DMS79 (cell line): ENCODE data around the gene MPIG6B.

Source experiments
- DNase-seq: peaks from one replicate; lab custom pipeline; 2025; lab: John Stamatoyannopoulos, UW

MPIG6B gene

DNA sequence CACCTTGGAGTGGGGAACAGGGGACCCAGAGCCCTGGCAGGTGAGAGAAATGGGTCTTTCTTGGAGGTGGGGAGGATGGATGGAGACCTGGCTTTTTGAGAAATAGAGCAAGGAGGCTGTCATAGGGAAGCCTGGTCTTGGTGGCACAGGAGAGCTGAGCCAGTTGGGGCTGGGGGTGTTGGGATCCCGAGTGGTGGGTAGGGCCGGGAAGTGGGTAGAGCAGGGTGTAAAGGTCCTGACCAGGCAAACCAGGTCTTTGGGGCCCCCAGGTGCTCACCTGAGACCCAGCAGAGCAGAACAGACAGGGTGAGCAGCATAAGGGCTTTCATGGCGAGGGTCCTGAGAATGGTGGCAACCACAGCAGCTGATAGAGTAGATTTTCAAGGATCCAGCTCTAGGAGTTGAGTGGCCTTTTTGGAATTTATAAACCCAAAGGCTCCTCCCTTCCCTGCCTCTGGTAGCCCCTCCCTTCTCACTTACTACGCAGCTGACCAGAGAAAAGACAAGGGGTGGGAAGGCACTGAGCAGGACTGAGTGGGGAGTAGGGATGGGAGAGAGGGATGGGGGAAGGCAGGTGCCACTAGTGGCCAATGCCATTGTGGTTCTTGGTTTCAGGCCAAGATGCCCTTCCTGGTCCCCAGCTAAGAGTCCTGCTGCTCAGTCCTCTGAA lies 1.7 kb upstream of the MPIG6B start, which contains the start of gene LY6G6C:
Gene LY6G6C (minus strand): TSS at position 396 of the 670 bp plus-strand sequence. CDS start 67 bp downstream, at position 329.
- DNase-seq: no peak

DNA sequence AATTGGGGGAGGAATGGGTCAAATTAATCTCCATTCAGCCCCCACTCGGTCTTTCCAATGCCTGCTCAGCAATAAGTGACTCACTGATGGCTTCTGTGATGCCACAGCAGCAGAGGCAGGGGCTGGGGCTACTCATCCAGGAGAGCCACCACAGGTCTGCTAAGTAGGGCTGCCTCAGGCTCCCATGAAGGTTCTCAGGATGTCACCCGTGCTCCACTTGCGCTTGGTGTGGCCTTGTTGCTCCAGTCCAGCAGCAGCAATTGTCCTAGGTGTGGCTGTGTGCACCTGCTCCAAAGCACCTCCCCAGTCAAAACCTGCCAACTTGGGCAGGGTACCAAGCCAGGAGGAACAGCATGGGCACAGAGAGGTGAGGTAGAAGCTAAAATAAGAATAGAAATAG lies 1.0 kb upstream of the MPIG6B start:
- DNase-seq: no peak

- DNase-seq: no peak
Measured at GRCh38 chr6:31723980-31724691, 963 bp downstream of the MPIG6B start.

DNA sequence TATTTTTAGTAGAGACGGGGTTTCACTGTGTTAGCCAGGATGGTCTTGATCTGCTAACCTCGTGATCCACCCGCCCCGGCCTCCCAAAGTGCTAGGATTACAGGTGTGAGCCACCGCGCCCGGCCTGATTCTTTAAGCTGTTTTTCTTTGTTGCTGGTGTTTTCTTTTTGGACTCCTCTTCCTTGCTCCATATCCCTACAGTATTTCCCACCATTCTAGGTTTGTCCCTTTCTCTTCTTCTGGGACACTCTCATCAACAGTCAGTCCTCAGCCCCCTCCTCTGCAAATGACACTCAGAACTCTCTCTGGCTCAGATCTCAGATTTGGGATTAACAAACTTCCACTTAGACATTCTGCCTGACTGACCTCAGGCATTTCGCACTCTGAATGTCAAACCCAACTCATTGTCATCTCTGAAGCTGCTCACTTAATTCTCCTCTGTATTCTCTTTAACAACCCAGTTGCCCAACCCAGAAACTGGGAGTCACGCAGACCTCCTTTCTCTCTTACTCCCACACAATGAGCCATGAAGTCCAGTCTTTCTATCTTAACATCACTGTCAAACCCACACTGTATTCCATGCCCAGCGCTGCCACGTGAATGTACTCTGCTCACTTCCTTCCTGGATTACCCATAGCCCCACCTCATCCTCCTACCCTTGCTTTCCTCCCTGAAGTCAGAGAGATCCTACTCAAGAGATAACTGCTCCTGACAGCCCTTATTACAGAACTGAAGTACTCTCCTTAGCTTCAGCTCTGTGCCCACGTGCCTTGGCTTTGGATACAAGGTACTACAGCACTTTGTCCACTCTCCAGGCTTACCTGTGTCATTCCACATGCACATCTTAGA lies 2.6 kb downstream of the MPIG6B start:
- DNase-seq: no peak

- DNase-seq: no peak
Measured at GRCh38 chr6:31727034-31727716, 4.0 kb downstream of the MPIG6B start.

DNA sequence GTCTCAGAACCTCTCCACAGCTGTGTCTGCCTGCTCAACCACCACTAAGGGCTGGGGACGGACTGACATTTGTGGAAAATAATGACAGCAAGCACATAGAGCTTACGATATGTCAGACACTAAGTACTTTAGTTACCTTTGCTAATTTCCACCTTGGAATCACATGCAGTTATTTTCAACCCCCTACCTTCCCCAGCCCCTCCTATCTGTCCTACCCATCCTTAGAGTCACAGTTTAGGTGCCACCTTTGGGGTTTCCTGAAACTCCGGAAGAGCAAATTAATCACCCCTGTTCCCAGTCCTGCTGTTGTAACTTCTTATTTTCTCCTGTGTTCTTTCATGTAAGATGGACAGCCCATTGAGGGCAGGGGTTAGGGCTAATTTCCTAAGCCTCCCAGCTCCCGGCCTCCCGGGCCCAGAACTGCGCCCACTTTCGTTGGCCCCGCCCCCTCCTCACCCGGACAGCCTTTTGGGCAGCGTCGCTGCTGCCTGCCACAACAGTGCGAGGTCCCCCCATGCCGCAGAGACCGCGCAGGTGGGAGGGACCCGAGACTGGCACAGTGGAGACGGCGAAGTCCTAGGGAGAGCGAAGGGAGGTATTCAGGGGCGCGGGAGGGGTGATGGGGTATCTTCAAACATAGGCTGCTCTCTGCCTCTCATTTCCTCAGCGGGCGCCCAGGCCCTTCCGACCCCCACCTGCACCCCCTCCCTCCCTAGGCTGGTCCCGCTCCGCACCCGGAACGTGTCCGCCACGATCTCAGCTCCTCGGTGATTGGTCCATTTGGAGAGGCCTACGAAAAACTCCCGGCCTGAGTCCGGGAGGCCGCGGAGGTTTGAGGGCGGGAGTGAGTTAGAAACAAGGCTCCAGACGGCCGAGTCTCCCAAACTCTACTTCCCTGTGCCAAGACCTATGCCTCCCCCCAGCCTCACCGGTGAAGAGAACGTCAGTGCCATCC lies 4.8 kb downstream of the MPIG6B start:
- DNase-seq: no peak

DNA sequence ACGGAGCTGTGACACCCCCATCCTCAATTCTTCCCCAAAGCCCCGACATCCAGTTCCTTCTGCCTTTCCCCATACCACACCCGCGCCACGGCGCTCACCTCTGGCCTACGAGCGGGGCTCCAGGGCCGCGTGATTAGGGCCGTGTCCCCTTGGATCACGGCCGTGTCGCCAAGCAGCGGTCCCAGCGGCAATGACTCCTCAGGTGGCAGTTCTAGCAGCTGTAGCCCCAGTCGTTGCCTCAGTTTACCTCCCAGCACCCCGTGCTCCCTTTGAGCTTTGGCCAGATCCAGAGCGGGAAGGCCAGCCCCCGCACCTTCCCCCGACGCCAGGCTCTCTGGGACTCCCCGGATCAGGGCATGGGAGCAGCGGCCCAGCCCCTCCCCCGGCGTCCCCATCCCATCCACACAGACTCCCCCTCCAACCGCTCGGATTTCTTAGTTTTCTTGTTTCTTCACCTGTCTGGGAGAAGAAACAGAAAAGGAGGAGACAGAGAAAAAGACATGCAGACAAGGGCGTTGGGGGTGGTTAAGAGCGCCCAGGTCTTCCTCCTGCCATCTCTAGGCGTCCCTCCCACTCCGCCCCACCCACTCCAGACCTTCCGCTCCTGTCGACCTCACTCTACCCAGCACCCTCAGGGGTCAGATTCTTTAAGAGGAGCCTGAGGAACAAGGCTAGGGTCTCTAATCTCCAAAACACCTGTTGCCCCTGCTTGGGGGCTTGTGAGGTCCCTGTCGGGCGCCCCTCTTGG lies 5.8 kb downstream of the MPIG6B start, which contains the start of gene DDAH2:
Gene DDAH2 (minus strand): TSS at position 533 of the 748 bp plus-strand sequence. CDS start 138 bp downstream, at position 395.
- DNase-seq: no peak

GRCh38 chr6:31729515-31729978 lies 6.4 kb downstream of the MPIG6B start:
- DNase-seq: no peak

GRCh38 chr6:31729979-31730630 lies 6.9 kb downstream of the MPIG6B start:
- no peak for DNase-seq

GRCh38 chr6:31730631-31731086 lies 7.5 kb downstream of the MPIG6B start:
- no peak for DNase-seq

DNA sequence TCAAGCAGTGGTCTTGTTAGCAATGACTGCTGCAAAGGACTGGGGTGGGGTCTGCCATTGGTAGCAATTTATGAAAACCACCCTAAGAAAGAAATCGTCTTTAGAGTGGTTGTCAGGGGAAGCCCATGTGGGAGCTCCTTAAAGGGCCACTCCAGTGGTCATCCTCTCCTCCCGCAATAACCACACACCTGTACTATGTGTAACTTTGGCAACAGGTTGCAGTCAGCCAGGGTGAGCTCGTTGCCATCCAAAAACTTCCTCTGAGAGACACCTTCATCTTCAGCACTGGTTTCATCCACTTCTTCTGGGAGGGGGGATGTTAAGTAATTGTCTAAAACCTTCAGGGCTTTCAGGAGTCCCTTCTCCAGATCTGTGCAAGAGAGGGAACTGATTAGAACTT lies 8.9 kb downstream of the MPIG6B start:
- DNase-seq: no peak

- DNase-seq: no peak
Measured at GRCh38 chr6:31733734-31734133, 10.6 kb downstream of the MPIG6B start.

DNA sequence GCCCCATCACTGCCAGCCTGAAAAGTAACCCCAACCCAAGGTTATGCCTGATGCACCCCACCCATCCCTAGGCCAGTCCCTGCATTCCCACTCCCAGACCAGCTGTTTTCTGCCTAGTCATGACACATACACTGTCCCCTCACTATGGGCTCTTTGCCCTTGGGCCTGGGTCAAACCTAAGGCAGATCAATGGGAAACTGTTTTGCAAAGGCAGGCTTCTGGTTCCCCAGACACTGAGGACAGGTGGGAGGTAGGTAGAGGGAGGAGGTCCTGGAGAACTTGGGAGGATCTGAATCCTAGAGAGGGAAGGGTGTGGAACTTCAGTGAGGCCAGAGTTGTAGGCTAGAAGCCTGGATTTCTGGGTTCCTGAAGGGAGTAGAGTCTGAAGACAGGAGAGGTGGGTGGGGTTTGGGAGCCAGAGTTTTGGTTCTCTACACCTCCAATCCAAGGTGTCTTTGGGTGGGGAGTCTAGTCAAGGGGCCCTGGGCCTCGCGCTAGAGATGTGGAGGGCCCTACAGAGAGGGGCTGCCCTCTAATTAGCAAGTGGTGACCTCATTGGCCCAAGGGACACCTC lies 11.2 kb downstream of the MPIG6B start:
- no peak for DNase-seq

DNA sequence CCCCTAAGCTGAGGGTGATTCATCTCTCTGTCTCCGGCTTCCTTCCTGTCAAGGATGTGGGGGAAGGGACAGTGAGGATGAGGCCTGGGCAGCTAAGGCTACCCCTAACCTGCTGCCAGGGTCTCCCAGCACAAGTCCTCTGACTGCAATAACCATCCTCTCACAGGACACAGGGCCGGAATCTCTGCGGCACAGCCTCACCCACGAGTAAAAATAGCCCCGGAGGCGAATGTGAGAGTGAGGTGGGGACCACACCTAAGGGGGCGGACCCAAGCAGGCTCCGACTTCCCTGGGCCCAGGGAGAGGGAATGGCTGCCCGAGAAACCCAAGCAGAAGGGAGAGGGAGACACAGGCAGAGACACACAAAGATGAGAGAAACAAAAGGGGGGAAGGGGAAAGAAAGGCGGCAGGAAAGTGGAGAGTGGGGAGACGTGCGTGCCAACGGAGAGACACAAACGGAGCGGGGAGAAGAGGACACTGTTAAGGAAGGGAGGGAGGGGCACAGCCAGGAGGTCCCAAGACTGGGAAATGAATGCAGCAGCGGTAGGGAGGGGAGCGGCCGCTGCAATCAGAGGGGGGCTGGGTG lies 11.7 kb downstream of the MPIG6B start:
- DNase-seq: no peak

GRCh38 chr6:31736021-31736767 lies 13.0 kb downstream of the MPIG6B start, which contains the start of gene CLIC1:
CLIC1 (minus strand) TSS chr6:31736530; CDS start chr6:31736300, 230 bp downstream.
- DNase-seq: peak; percentile 83

GRCh38 chr6:31736768-31737314 lies 13.7 kb downstream of the MPIG6B start:
- DNase-seq: no peak

DNA sequence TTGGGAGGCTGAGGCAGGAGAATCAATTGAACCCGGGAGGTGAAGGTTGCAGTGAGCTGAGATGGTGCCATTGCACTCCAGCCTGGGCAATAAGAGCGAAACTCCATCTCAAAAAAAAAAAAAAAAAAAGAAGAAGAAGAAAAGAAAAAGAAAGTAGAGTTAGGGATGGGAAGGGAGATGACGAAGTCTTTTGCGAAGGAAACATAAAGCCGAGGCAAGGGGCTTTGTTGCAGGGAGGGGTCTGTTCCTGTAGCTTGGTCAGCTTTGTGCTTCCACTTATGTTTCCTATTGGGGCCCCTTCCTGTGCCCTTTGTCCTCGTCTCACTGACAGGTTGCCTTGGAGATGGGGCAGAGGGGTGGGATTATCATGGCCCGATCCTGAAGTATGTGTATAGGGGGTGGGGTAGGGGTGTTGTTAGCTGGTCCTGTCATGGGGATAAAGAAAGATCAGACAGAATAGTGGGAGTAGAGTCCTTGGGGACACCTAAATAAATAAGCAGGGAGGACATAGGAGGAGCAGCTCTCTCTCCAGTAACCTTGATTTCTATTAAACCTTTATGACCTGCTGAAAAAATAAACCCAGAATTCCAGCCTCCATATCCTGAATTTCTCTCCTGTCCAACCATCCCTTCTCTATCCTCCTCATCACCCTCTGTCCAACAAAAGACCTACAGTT lies 14.3 kb downstream of the MPIG6B start:
- peak; percentile 30 for DNase-seq
